Spleen (tissue), 11 donors: ENCODE data around the gene COMMD4. TPM values are rescaled to one million over a fixed set of nuclear protein-coding genes. Genes with fewer than 3 reads are reported as not detected.
"Not testable (repeated sequence)": the region's sequence is repeated elsewhere in the genome, so short reads cannot be mapped to it uniquely, and the experiment has no call there.

ENCODE experiments used
- DNase-seq: peaks from one replicate; pipeline ENCODE4 v3.0.0-alpha.2; 2020
- H3K27ac ChIP-seq, 8 donors: fragments of 200-600 bp; sonication (generic) in 7 of 8; 1 replicate in 4 of 8; 2 replicates in 4 of 8; pipeline versions ENCODE4 v1.5.0 to v1.8.0; 2016 to 2021; ENCODE audit warnings: inconsistent platforms in 4 of 8, mild to moderate bottlenecking in 4 of 8, moderate library complexity in 1 of 8
- H3K27me3 ChIP-seq, 7 donors: fragments of 200-600 bp; sonication (generic) in 6 of 7; replicated peaks in 1 of 7; 1 replicate in 4 of 7; 2 replicates in 3 of 7; pipeline versions ENCODE4 v1.5.0 to v1.8.0; 2016 to 2021; ENCODE audit warnings: inconsistent platforms in 3 of 7, mild to moderate bottlenecking in 1 of 7
- H3K36me3 ChIP-seq, 6 donors: fragments of 200-600 bp; sonication (generic) in 5 of 6; 1 replicate in 4 of 6; 2 replicates in 2 of 6; pipeline versions ENCODE4 v1.5.0 to v1.8.0; 2016 to 2021; ENCODE audit warnings: inconsistent platforms in 2 of 6
- H3K4me1 ChIP-seq, 6 donors: fragments of 200-600 bp; sonication (generic) in 5 of 6; 1 replicate in 3 of 6; 2 replicates in 3 of 6; pipeline versions ENCODE4 v1.5.0 to v1.8.0; 2016 to 2021; ENCODE audit warnings: inconsistent platforms in 3 of 6
- H3K4me3 ChIP-seq, 8 donors: fragments of 200-600 bp; sonication (generic) in 7 of 8; 1 replicate in 4 of 8; 2 replicates in 4 of 8; pipeline versions ENCODE4 v1.5.0 to v1.8.0; 2016 to 2021; ENCODE audit warnings: inconsistent platforms in 4 of 8, mild to moderate bottlenecking in 4 of 8, moderate library complexity in 2 of 8
- H3K9me3 ChIP-seq, 8 donors: fragments of 200-600 bp; sonication (generic) in 7 of 8; 1 replicate in 4 of 8; 2 replicates in 4 of 8; pipeline versions ENCODE4 v1.5.0 to v1.8.0; 2016 to 2021; ENCODE audit warnings: inconsistent platforms in 4 of 8
- CTCF ChIP-seq, 11 experiments: fragments of 200-600 bp in 7 of 11; fragments of 450-650 bp in 4 of 11; sonication (generic) in 4 of 11; IDR thresholded peaks in 8 of 11; conservative IDR thresholded peaks in 3 of 11; 1 replicate in 7 of 11; 2 replicates in 4 of 11; pipeline versions ENCODE4 v1.4.0 to v1.8.0; 2016 to 2021; ENCODE audit warnings: antibody characterized with exemption in 11 of 11, inconsistent platforms in 4 of 11, mild to moderate bottlenecking in 1 of 11
- POLR2A ChIP-seq, 3 donors: fragments of 450-650 bp; IDR thresholded peaks; one replicate each; pipeline ENCODE4 v1.5.1; 2017; ENCODE audit warnings: antibody characterized with exemption in 3 of 3, mild to moderate bottlenecking in 1 of 3
- POLR2AphosphoS5 ChIP-seq, 3 donors: sonication (generic); formaldehyde crosslinking; IDR thresholded peaks; one replicate each; pipeline ENCODE4 v1.5.1; 2017; ENCODE audit warnings: antibody characterized with exemption in 3 of 3
- WGBS, 5 donors: extraction: QIAGEN DNeasy Blood & Tissue Kit in 3 of 5; methylation state at CpG; one replicate each; pipeline versions ENCODE4 v1.1.5 to v1.1.7; 2013 to 2018; 5-methylcytosine and 5-hydroxymethylcytosine counted together
- intact Hi-C: fragments of 100-400 bp; cut with DNase I; formaldehyde crosslinking; loops from one replicate; pipeline ENCODE4 v1.15.0; 2023; ENCODE audit warnings: low total_unique reads
- polyA plus RNA-seq, 3 donors: library from polyadenylated mRNA; stranded (reverse); fragments of 200-250 nt; gene quantifications; one replicate each; pipeline ENCODE4 v1.2.1, GENCODE V29; 2013
- total RNA-seq, 7 donors: library from RNA; depleted of rRNA in 3 of 7; stranded (reverse); fragments of >200 nt in 3 of 7; fragmentation: NEBNext Ultra II Directional in 4 of 7; extraction: Animal tissue kit (Norgen Biotek cat#: 25700) in 4 of 7; gene quantifications; one replicate each; pipeline versions ENCODE4 v1.1.0 to v1.2.1, GENCODE V29; 2016 to 2021
- donor health status: healthy with polysubstance abuse.
- donor health status: DM: no; HTN: no; CAD: no; lungs with moderate emphysema.
- donor health status: DM: no; HTN: no; CAD: no.
- donor health status: Bipolar disorder and iron deficiency.
- donor health status: healthy.
- donor health status: DM: no; HTN: no; CAD: no.
- donor health status: DM: yes; HTN: yes; CAD: no.

Gene COMMD4
- total and polyA plus RNA-seq, 10 donors, result 47.0 to 116 (median 70.3) TPM

GRCh38 chr15:75309711-75310110 lies 26.2 kb upstream of the COMMD4 start:
- intact Hi-C loops, result no loop called here
- DNase-seq, result no peak
- TF ChIP-seq CTCF (IDR thresholded peaks at IDR 0.05 in 8 of 11, conservative IDR thresholded peaks at IDR 0.05 in 3 of 11), result no peak
- no peak for TF ChIP-seq POLR2AphosphoS5 (IDR thresholded peaks at IDR 0.05)
- TF ChIP-seq POLR2A (IDR thresholded peaks at IDR 0.05), result no peak
- peaks cover 0 to 27% (median 4%) of the 10 kb centered on the region in 7 donors for H3K27me3 ChIP-seq
- H3K4me3 ChIP-seq, result no peak overlapping the region
- no peaks in the 10 kb centered on the region for H3K9me3 ChIP-seq
- H3K4me1 ChIP-seq, result no peaks in the 10 kb centered on the region
- H3K27ac ChIP-seq, result no peak overlapping the region
- no peaks in the 10 kb centered on the region for H3K36me3 ChIP-seq

- intact Hi-C loops, H3K4me1 ChIP-seq, H3K9me3 ChIP-seq, H3K36me3 ChIP-seq, DNase-seq, H3K27ac ChIP-seq, H3K4me3 ChIP-seq: not testable (repeated sequence)
- 77 to 97% (median 93%) methylated on average over 1 of the region's 1 CpG for WGBS, 5 donors
- peaks cover 0 to 11% (median 4%) of the 10 kb centered on the region in 7 donors for H3K27me3 ChIP-seq
These were observed 23.3 kb upstream of the COMMD4 start for GRCh38 chr15:75312548-75312947.

GRCh38 chr15:75313116-75313845 lies 22.6 kb upstream of the COMMD4 start:
- Histone ChIP-seq H3K27me3 (peaks cover 0 to 4% (median under 1%) of the 10 kb centered on the region in 7 donors), H3K27ac (no peak overlapping the region), H3K36me3 (no peaks in the 10 kb centered on the region), H3K4me3 (no peak overlapping the region), H3K9me3 (no peaks in the 10 kb centered on the region), H3K4me1 (no peaks in the 10 kb centered on the region)
- no peak for DNase-seq
- 79 to 81% (median 80%) methylated on average over 12 to 13 of the region's 13 CpGs for WGBS, 5 donors
- TF ChIP-seq POLR2A (IDR thresholded peaks at IDR 0.05) (no peak), CTCF (IDR thresholded peaks at IDR 0.05 in 8 of 11, conservative IDR thresholded peaks at IDR 0.05 in 3 of 11) (no peak), POLR2AphosphoS5 (IDR thresholded peaks at IDR 0.05) (no peak)
- intact Hi-C loops, result no loop called here

DNA sequence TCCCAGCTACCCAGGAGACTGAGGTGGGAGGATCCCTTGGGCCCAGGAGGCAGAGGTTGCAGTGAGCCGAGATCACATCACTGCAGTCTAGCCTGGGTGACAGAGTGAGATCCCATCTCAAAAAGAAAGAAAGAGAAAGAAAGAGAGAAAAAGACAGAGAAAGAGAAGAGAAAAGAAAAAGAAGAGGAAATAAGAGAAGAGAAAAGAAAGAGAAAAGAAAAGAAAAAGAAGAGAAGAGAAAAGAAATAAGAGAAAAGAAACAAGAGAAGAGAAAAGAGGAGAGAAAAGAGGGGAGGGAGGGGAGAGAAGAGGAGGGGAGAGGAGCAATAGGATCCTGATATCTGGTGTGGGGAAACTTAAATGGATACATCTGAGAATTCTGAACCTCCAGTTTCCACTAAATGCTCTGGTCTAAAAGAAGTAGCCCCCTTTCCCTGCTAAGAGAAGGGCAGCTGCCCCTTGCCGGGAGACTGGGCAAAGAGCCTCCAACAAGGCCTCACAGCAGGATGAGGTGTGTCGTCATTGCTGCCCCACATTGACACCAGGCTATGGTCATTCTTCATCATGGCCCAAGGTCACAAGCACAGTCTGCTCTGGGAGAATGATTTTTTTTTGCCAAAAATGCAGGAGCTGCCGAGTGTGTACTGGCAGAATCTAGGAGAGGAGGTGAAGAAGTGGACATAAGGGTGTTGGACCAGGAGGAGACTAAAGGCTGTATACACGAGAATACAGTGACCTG lies 21.1 kb upstream of the COMMD4 start:
- DNase-seq, result no peak
- Histone ChIP-seq H3K4me3 (no peak overlapping the region), H3K27me3 (no peaks in the 10 kb centered on the region), H3K27ac (no peak overlapping the region), H3K4me1 (no peaks in the 10 kb centered on the region), H3K9me3 (no peaks in the 10 kb centered on the region), H3K36me3 (no peaks in the 10 kb centered on the region)
- WGBS, 5 donors, result 64 to 88% (median 78%) methylated on average over 5 of the region's 5 CpGs
- intact Hi-C loops, result no loop called here
- no peak for TF ChIP-seq POLR2AphosphoS5 (IDR thresholded peaks at IDR 0.05)
- TF ChIP-seq POLR2A (IDR thresholded peaks at IDR 0.05), result no peak
- no peak for TF ChIP-seq CTCF (IDR thresholded peaks at IDR 0.05 in 8 of 11, conservative IDR thresholded peaks at IDR 0.05 in 3 of 11)

DNA sequence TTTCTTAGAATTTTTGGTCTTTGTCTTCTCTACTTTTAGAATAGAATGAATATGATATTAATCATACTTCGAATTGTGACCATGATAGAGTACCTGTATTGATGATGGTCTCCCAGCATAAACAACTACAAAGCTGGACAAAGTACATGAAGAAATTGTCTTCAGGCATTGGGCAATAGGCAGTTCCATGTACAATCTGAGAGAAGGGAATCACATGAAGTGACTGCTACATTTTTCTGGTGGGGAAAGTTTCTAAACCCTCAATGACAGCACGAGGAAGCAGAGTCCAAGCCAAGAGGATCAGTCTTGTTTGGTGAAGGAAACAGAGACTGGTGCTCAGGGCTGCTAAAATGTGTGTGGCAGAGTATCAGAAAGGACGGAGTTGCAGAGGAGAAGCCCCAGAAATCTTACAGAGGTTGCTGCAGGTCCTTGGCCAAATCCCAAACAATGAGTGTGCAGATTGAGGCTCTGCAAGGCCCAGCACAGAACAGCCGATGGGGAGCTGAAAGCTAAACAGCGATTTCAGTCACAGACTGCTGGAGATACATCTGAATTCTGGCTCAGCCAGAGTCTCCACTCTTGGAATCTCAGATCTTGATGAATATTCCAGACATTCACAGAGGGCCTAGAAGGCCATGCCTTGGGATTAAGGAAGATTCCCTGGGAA lies 16.5 kb upstream of the COMMD4 start:
- 81 to 91% (median 83%) methylated on average over 5 of the region's 5 CpGs for WGBS, 5 donors
- DNase-seq, H3K36me3 ChIP-seq, H3K4me3 ChIP-seq, intact Hi-C loops, H3K9me3 ChIP-seq, H3K27me3 ChIP-seq, H3K4me1 ChIP-seq, H3K27ac ChIP-seq: not testable (repeated sequence)
